Fibroblast of pulmonary artery (primary cell): Measurements from ENCODE around the gene INO80.

Experiments used
- DNase-seq: peaks from one replicate; pipeline ENCODE4 v3.0.0-alpha.2; 2010; ENCODE audit warnings: low read depth
- H3K4me3 ChIP-seq: replicated peaks from 2 replicates; pipeline ENCODE4 v1.5.1; 2011; ENCODE audit warnings: low read depth, mild to moderate bottlenecking, control low read depth, low read length, moderate library complexity
- TF ChIP-seq, protein P1 (sequence below): IDR thresholded peaks from 2 replicates; pipeline ENCODE4 v1.5.1; 2011; ENCODE audit warnings: mild to moderate bottlenecking, control low read depth, low read length, inconsistent platforms; ENCODE audit errors: missing control alignments

The INO80 gene

DNA sequence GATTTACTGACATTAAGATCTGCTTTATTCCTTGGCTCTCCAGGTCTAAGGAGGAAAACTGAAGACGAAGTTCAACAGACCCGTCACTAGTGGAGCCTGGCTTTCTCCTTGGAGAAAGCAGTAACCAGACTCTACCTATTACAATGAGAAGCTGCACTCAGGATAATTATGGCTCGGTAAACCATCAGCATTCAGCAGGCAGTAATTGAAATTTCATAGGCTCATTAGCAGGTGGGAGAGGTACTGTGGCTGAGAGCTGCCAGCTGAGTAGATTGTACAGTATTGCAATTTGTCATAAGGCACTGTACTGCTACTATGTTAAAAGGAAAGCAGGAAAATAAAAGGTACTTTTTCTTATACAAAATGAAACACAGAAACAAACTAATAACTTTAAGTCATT is 111.6 kb downstream of the INO80 start:
- TF ChIP-seq, protein P1, sequence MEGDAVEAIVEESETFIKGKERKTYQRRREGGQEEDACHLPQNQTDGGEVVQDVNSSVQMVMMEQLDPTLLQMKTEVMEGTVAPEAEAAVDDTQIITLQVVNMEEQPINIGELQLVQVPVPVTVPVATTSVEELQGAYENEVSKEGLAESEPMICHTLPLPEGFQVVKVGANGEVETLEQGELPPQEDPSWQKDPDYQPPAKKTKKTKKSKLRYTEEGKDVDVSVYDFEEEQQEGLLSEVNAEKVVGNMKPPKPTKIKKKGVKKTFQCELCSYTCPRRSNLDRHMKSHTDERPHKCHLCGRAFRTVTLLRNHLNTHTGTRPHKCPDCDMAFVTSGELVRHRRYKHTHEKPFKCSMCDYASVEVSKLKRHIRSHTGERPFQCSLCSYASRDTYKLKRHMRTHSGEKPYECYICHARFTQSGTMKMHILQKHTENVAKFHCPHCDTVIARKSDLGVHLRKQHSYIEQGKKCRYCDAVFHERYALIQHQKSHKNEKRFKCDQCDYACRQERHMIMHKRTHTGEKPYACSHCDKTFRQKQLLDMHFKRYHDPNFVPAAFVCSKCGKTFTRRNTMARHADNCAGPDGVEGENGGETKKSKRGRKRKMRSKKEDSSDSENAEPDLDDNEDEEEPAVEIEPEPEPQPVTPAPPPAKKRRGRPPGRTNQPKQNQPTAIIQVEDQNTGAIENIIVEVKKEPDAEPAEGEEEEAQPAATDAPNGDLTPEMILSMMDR = no peak
- no peak overlapping the region for H3K4me3 ChIP-seq
- no peak for DNase-seq

DNA sequence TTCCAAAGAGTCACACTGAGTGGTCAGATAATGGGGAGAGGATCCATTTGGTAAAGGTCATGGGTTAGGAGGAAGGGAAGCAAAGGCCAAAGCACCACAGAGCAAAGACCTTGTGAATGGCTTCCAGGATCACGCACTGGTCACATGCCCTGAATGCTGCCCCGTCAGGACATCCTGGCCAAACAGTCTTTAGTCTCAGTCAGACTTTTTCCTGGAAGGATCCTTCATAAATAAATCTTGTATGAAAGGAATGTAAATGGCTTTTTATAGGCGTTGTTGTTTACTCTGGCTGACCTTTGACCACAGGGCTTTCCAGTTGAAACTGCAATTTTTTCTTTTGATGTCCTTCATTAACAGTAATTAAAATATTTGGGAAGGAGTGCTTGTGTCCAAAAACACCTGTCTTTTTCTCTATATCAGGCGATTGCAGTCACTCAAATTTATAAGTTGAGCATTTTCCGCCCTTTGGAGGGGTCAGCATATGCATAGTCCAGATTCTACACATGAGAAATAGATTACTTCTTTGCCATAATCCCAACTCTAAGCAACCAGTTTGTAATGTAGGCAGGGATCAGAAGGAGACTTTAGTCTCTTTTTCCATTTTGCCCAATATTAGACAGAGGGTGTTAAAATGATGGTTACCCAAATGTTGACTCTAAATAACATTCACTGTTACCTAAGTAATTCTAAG is 114.4 kb downstream of the INO80 start:
- DNase-seq = no peak
- H3K4me3 ChIP-seq = no peak overlapping the region
- TF ChIP-seq, protein P1 = no peak

DNA sequence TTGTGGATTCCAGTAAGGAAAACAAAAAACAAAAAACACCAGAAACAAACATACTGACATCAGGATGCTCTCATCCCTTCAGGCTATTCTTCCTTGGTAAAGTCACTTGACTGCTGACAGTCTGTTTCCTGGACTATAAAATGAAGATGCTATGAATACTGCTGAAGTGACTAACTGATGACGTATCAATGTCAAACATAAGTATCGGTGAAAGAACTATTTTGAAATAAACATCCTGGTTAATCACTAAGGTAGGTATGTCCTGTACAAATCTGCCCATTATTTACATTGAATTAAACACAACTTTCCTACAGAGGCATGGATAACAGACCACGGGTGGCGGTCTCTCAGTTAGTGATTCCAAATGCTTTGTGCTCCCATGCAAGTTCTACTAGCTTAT is 116.9 kb downstream of the INO80 start:
- peak; percentile 29 for DNase-seq
- H3K4me3 ChIP-seq = no peak overlapping the region
- TF ChIP-seq, protein P1 = no peak

DNA sequence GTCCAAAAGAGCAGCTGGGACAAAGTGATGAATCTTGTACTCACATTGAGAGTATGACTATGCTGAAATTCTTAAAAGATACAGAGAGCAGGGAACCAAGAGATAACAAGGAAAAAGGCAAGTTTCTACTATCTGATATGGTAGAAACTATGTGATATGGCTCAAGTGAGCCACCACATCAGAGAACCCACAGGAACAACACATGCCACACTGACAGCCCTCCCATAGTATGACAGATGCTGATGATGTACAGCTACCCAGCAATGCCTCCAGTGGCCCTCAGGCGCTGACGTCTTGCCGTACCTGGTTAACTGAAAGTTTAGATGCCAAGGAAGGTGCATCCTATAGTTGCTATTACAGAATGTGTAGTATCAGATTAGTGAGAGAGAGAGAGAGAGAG is 120.4 kb downstream of the INO80 start:
- no peak for DNase-seq
- TF ChIP-seq, protein P1 = no peak
- H3K4me3 ChIP-seq = no peak overlapping the region

DNA sequence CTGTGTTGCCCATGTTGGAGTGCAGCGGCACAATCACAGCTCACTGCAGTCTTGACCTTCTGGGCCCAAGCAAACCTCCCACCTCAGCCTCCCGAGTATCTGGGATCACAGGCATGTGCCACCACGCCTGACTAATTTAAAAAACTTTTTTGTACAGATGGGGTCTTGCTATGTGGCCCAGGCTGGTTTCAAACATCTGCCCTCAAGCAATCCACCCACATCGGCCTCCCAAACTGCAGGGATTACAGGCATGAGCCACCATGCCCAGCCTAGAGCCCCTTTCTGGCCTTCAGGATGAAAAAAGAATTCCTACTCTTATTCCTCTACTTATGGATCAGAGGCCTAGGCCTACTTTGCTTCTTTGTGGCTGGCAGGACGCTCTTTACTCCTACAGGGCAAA is 123.3 kb downstream of the INO80 start:
- H3K4me3 ChIP-seq = no peak overlapping the region
- no peak for DNase-seq
- TF ChIP-seq, protein P1 = no peak

DNA sequence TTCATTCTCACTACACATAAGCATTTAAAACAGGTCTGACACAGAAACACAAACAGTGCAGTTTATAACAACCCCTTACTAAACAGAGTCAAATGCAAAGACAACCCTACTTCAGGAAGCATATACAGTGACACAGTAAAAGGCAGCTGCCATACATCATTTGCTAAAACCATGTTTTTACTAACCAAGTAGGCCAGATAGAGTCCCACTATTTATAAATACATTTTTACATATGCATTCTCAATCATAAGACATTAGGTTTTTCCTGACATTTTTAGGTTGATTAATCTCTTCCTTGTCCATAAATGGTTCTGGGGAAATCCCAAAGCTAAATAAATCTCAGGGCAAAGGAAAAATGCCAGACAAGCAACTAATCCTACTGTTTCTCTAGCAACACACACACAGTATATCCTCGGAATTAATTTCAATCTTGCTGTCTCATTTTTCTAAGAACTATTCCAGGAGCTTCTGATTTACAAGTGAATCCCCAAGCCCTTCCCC is 123.8 kb downstream of the INO80 start:
- TF ChIP-seq, protein P1 = no peak
- DNase-seq = peak; percentile 16

DNA sequence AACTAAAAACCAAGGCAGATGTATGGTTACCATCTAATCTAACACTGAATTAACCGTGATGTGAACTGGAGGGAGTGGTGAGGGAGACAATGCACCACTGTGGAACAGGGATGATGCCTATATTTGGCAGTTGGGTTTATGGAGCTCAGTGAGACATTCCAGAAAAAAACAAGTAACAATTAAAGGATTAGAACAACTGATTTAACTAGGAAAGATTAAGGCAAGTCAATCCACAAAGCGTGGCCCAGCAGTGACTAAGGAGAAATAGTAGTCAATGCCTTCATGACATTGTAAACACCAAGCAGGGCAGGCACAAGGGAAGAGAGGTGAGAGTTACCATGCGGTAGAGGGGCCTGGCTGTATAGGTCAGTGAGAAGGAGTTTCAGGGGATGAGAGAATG is 124.7 kb downstream of the INO80 start:
- H3K4me3 ChIP-seq = no peak overlapping the region
- TF ChIP-seq, protein P1 = no peak
- DNase-seq = no peak

More for the DNA sequence above, 123.8 kb downstream of the INO80 start:
- H3K4me3 ChIP-seq = no peak overlapping the region
